H1 (cell line): ENCODE results near the gene CPPED1. TPM values are rescaled to one million over a fixed set of nuclear protein-coding genes. Genes with fewer than 3 reads are reported as not detected.

ENCODE experiments used
- CTCF ChIA-PET: fragments of 300-600 bp; sonication (Branson Sonifier 250); formaldehyde crosslinking; loops from one replicate; lab custom pipeline; 2021; ENCODE audit not compliant: partially characterized antibody; lab: Charles Lee
- POLR2A ChIA-PET: fragments of 300-600 bp; sonication (Branson Sonifier 250); formaldehyde crosslinking; loops from one replicate; lab custom pipeline; 2021; ENCODE audit warnings: inconsistent platforms; ENCODE audit not compliant: partially characterized antibody; lab: Charles Lee
- DNase-seq, 2 experiments: peaks; one replicate each; pipeline versions ENCODE4 v3.0.0 to v3.0.0-alpha.2; 2010 to 2022; ENCODE audit warnings: low spot score in 2 of 2, low read depth in 1 of 2, mixed read lengths in 1 of 2
- FAIRE-seq: peaks from 2 replicates; lab custom pipeline; 2011; peaks lifted over from hg19 to GRCh38; lab: Jason Lieb, UNC
- H2AFZ ChIP-seq: 2 replicates; pipeline ENCODE4 v1.8.1; 2012; ENCODE audit warnings: low read length, inconsistent platforms
- H2AK5ac ChIP-seq: 2 replicates; pipeline ENCODE4 v1.6.1; 2013; ENCODE audit warnings: low read depth, low read length
- H2BK120ac ChIP-seq: replicated peaks from 2 replicates; pipeline ENCODE3; 2013; ENCODE audit warnings: low read depth, low read length, inconsistent platforms
- H2BK12ac ChIP-seq: 2 replicates; pipeline ENCODE4 v1.6.1; 2013; ENCODE audit warnings: low read depth, low read length
- H2BK15ac ChIP-seq: 2 replicates; pipeline ENCODE4 v1.6.1; 2013; ENCODE audit warnings: low read length
- H2BK20ac ChIP-seq: 2 replicates; pipeline ENCODE4 v1.6.1; 2013; ENCODE audit warnings: low read length
- H2BK5ac ChIP-seq: 2 replicates; pipeline ENCODE4 v1.6.1; 2013; ENCODE audit warnings: low read depth, low read length
- H3K14ac ChIP-seq: 2 replicates; pipeline ENCODE4 v1.6.1; 2013; ENCODE audit warnings: inconsistent platforms; ENCODE audit not compliant: insufficient read length
- H3K18ac ChIP-seq: 2 replicates; pipeline ENCODE4 v1.6.1; 2013; ENCODE audit warnings: low read length; ENCODE audit errors: extremely low read depth
- H3K23ac ChIP-seq: 2 replicates; pipeline ENCODE4 v1.6.1; 2013; ENCODE audit warnings: inconsistent platforms; ENCODE audit not compliant: insufficient read length
- H3K23me2 ChIP-seq: 2 replicates; pipeline ENCODE4 v1.6.1; 2013; ENCODE audit warnings: low read depth, low read length
- H3K27ac ChIP-seq: 2 replicates; pipeline ENCODE4 v1.6.1; 2011; ENCODE audit warnings: low read depth, low read length, inconsistent platforms
- H3K27me3 ChIP-seq, 4 experiments: replicated peaks in 1 of 4; 1 replicate in 1 of 4; 2 replicates in 3 of 4; pipeline versions ENCODE4 v1.6.1 to v1.8.1; 2011 to 2013; ENCODE audit warnings: low read length in 3 of 4, mild to moderate bottlenecking in 3 of 4, inconsistent platforms in 2 of 4, mixed read lengths in 2 of 4, moderate library complexity in 1 of 4; ENCODE audit not compliant: control insufficient read depth in 3 of 4, insufficient read depth in 3 of 4; ENCODE audit errors: extremely low read depth in 1 of 4
- H3K36me3 ChIP-seq, 4 experiments: 2 replicates each; pipeline versions ENCODE4 v1.6.1 to v1.8.1; 2011 to 2013; ENCODE audit warnings: mild to moderate bottlenecking in 4 of 4, low read length in 3 of 4, moderate library complexity in 2 of 4, control low read depth in 1 of 4, inconsistent platforms in 1 of 4; ENCODE audit not compliant: insufficient read depth in 4 of 4, control insufficient read depth in 2 of 4
- H3K4ac ChIP-seq: replicated peaks from 2 replicates; pipeline ENCODE3; 2013; ENCODE audit warnings: low read length, low read depth, mixed read lengths, inconsistent platforms; ENCODE audit not compliant: insufficient read length
- H3K4me1 ChIP-seq, 4 experiments: replicated peaks in 1 of 4; 1 replicate in 1 of 4; 2 replicates in 3 of 4; pipeline versions ENCODE4 v1.6.1 to v1.8.1; 2011 to 2013; ENCODE audit warnings: low read length in 3 of 4, inconsistent platforms in 2 of 4, mixed read lengths in 1 of 4; ENCODE audit not compliant: insufficient read depth in 4 of 4, control insufficient read depth in 3 of 4
- H3K4me2 ChIP-seq, 2 experiments: 2 replicates each; pipeline versions ENCODE4 v1.6.1 to v1.8.1; 2011 to 2013; ENCODE audit warnings: low read depth in 2 of 2, low read length in 2 of 2, control low read depth in 1 of 2, inconsistent platforms in 1 of 2, mild to moderate bottlenecking in 1 of 2; ENCODE audit not compliant: insufficient read depth in 1 of 2
- H3K4me3 ChIP-seq, 4 experiments: fragments of 200-600, 300-600 bp in 1 of 4; sonication (generic), shearing (Covaris generic), sonication (Bioruptor Twin) in 1 of 4; 2 replicates each; pipeline versions ENCODE4 v1.5.1 to v1.8.1; 2011 to 2016; ENCODE audit warnings: low read length in 4 of 4, low read depth in 3 of 4, control low read depth in 2 of 4, inconsistent platforms in 2 of 4, mild to moderate bottlenecking in 2 of 4, mixed read lengths in 1 of 4, moderate library complexity in 1 of 4; ENCODE audit not compliant: insufficient read depth in 2 of 4; ENCODE audit errors: extremely low read depth in 1 of 4
- H3K56ac ChIP-seq: replicated peaks from 2 replicates; pipeline ENCODE3; 2013; ENCODE audit warnings: low read depth, mild to moderate bottlenecking, mixed read lengths, low read length, inconsistent platforms; ENCODE audit not compliant: insufficient read length
- H3K79me1 ChIP-seq: 2 replicates; pipeline ENCODE4 v1.6.1; 2013; ENCODE audit warnings: low read depth, low read length, control low read depth
- H3K79me2 ChIP-seq, 2 experiments: 2 replicates each; pipeline versions ENCODE4 v1.6.1 to v1.8.1; 2012 to 2013; ENCODE audit warnings: low read length in 2 of 2, mild to moderate bottlenecking in 2 of 2, inconsistent platforms in 1 of 2; ENCODE audit not compliant: insufficient read depth in 2 of 2, control insufficient read depth in 1 of 2
- H3K9ac ChIP-seq, 4 experiments: replicated peaks in 1 of 4; 1 replicate in 1 of 4; 2 replicates in 3 of 4; pipeline versions ENCODE4 v1.6.1 to v1.8.1; 2011 to 2013; ENCODE audit warnings: low read depth in 3 of 4, low read length in 3 of 4, control low read depth in 2 of 4, mild to moderate bottlenecking in 2 of 4, moderate library complexity in 2 of 4, inconsistent platforms in 1 of 4; ENCODE audit errors: extremely low read depth in 1 of 4
- H3K9me3 ChIP-seq, 2 experiments: 2 replicates each; pipeline versions ENCODE4 v1.6.1 to v1.8.1; 2012 to 2013; ENCODE audit warnings: mild to moderate bottlenecking in 2 of 2, moderate library complexity in 2 of 2, control low read depth in 1 of 2, inconsistent platforms in 1 of 2, low read depth in 1 of 2, low read length in 1 of 2, mixed read lengths in 1 of 2; ENCODE audit not compliant: insufficient read depth in 2 of 2
- H4K20me1 ChIP-seq, 2 experiments: replicated peaks in 1 of 2; 2 replicates each; pipeline versions ENCODE3 to v1.8.1; 2011 to 2013; ENCODE audit warnings: inconsistent platforms in 2 of 2, low read length in 2 of 2, mild to moderate bottlenecking in 1 of 2; ENCODE audit not compliant: insufficient read depth in 2 of 2, control insufficient read depth in 1 of 2
- H4K5ac ChIP-seq: 2 replicates; pipeline ENCODE4 v1.6.1; 2013; ENCODE audit warnings: low read length, low read depth, mixed read lengths, inconsistent platforms; ENCODE audit not compliant: insufficient read length
- H4K8ac ChIP-seq: 2 replicates; pipeline ENCODE4 v1.8.0; 2013; ENCODE audit warnings: mild to moderate bottlenecking, moderate library complexity, low read length, inconsistent platforms; ENCODE audit not compliant: insufficient read depth; ENCODE audit errors: extremely low read depth
- H4K91ac ChIP-seq: replicated peaks from 2 replicates; pipeline ENCODE3; 2013; ENCODE audit warnings: low read length, mixed read lengths, inconsistent platforms; ENCODE audit not compliant: insufficient read length
- ATF2 ChIP-seq: IDR thresholded peaks from 2 replicates; pipeline ENCODE4 v1.6.1; 2012; ENCODE audit warnings: low read length, inconsistent platforms
- ATF3 ChIP-seq: IDR thresholded peaks from 2 replicates; pipeline ENCODE4 v1.6.1; 2011; ENCODE audit warnings: low read depth, mild to moderate bottlenecking, low read length; ENCODE audit not compliant: insufficient read depth
- EP300 ChIP-seq, 2 experiments: IDR thresholded peaks; 1 replicate in 1 of 2; 2 replicates in 1 of 2; pipeline ENCODE4 v1.6.1; 2011 to 2012; ENCODE audit warnings: low read depth in 2 of 2, low read length in 2 of 2, mild to moderate bottlenecking in 2 of 2, borderline replicate concordance in 1 of 2, inconsistent platforms in 1 of 2, moderate library complexity in 1 of 2
- HDAC2 ChIP-seq, 2 experiments: fragments of 300-600 bp in 1 of 2; sonication (generic) in 1 of 2; IDR thresholded peaks; 2 replicates each; pipeline ENCODE4 v1.6.1; 2011 to 2012; ENCODE audit warnings: low read depth in 2 of 2, low read length in 2 of 2, mild to moderate bottlenecking in 2 of 2, moderate library complexity in 2 of 2, borderline replicate concordance in 1 of 2, inconsistent platforms in 1 of 2
- PHF8 ChIP-seq: fragments of 200-600 bp; sonication (generic); conservative IDR thresholded peaks from 2 replicates; pipeline ENCODE4 v1.7.1; 2012; ENCODE audit warnings: low read depth, mild to moderate bottlenecking, inconsistent platforms, low read length, moderate library complexity
- POLR2A ChIP-seq, 2 experiments: IDR thresholded peaks; 1 replicate in 1 of 2; 2 replicates in 1 of 2; pipeline ENCODE4 v1.6.1; 2011; ENCODE audit warnings: low read depth in 2 of 2, low read length in 2 of 2, mild to moderate bottlenecking in 2 of 2; ENCODE audit errors: control extremely low read depth in 1 of 2
- RAD21 ChIP-seq, 2 experiments: IDR thresholded peaks in 1 of 2; conservative IDR thresholded peaks in 1 of 2; 2 replicates each; pipeline ENCODE4 v1.6.1; 2011; ENCODE audit warnings: low read depth in 2 of 2, low read length in 2 of 2, improper control_type of control experiment in 1 of 2, inconsistent platforms in 1 of 2, mild to moderate bottlenecking in 1 of 2, moderate library complexity in 1 of 2
- SIN3A ChIP-seq, 2 experiments: IDR thresholded peaks in 1 of 2; conservative IDR thresholded peaks in 1 of 2; 2 replicates each; pipeline ENCODE4 v1.6.1; 2011 to 2012; ENCODE audit warnings: low read length in 2 of 2, improper control_type of control experiment in 1 of 2, low read depth in 1 of 2, mild to moderate bottlenecking in 1 of 2
- TBP ChIP-seq: IDR thresholded peaks from 2 replicates; pipeline ENCODE4 v1.6.1; 2011; ENCODE audit warnings: low read depth, low read length, improper control_type of control experiment
- WGBS, 2 experiments: shearing (Covaris generic) in 1 of 2; methylation state at CpG; one replicate each; pipeline versions ENCODE4 v1.1.6 to v1.1.7; 2013 to 2015; ENCODE audit warnings: low lambda C conversion rate in 2 of 2, mixed read lengths in 2 of 2, inconsistent platforms in 1 of 2, low coverage in 1 of 2, missing lambda C conversion rate in 1 of 2; ENCODE audit not compliant: insufficient replicate concordance in 2 of 2, insufficient coverage in 1 of 2, insufficient read length in 1 of 2; ENCODE audit errors: extremely low coverage in 1 of 2, missing lambda C conversion rate in 1 of 2; 5-methylcytosine and 5-hydroxymethylcytosine counted together
- polyA plus RNA-seq, 7 experiments: library from polyadenylated mRNA; depleted of rRNA in 3 of 7; stranded (reverse) in 5 of 7; unstranded in 2 of 7; fragments of >200 nt in 5 of 7; fragments of 200-250 nt in 2 of 7; gene quantifications; 1 replicate in 5 of 7; 2 replicates in 1 of 7; 4 replicates in 1 of 7; pipeline versions ENCODE4 v1.2.1 to v1.2.3, GENCODE V29; 2011 to 2013; ENCODE audit warnings: missing spikeins in 2 of 7, mixed read lengths in 2 of 7
- total RNA-seq: library from RNA; stranded (reverse); fragmentation: NEBNext Ultra II Directional; extraction: Animal tissue kit (Norgen Biotek cat#: 25700); gene quantifications from 2 replicates; pipeline ENCODE4 v1.2.1, GENCODE V29; 2021

CPPED1 gene
- total and polyA plus RNA-seq, 2 of the 8 experiments (the other 6 are each of a cell fraction or from before 2014, with no cell fraction given), result 3.5 to 11.2 TPM

GRCh38 chr16:12754824-12755543, 48.7 kb downstream of the CPPED1 start:
- no peak overlapping the region for H4K91ac ChIP-seq
- H2BK120ac ChIP-seq, result no peak overlapping the region
- FAIRE-seq (no peak), DNase-seq (no peak)
- H3K79me2 ChIP-seq, result no peaks in the 10 kb centered on the region
- H2AK5ac ChIP-seq, result no peak overlapping the region
- no peak overlapping the region for H3K4me3 ChIP-seq
- H2BK12ac ChIP-seq, result no peak overlapping the region
- WGBS, 2 experiments, result 91% methylated on average over 4 of the region's 4 CpGs; no CpG with 5 or more reads in 1 of the 2 experiments
- H3K27ac ChIP-seq, result no peak overlapping the region
- POLR2A ChIA-PET, result no interaction called here
- H3K23me2 ChIP-seq, result no peaks in the 10 kb centered on the region
- no peak overlapping the region for H3K56ac ChIP-seq
- no peak overlapping the region for H4K5ac ChIP-seq
- CTCF ChIA-PET, result interaction anchor here (0.6 kb wide), 3 partner anchors 252 to 657 kb away, joined by 3 to 4 read pairs (median 3); no protein-coding TSS in a partner anchor
- no peak overlapping the region for H2BK5ac ChIP-seq
- peaks cover 0 to 5% (median 2%) of the 10 kb centered on the region in 4 experiments; a peak in 2 of 7 replicates for H3K4me1 ChIP-seq
- no peak overlapping the region for H2BK20ac ChIP-seq
- H2BK15ac ChIP-seq, result no peak overlapping the region
- no peak overlapping the region for H3K23ac ChIP-seq
- no peak overlapping the region for H3K18ac ChIP-seq
- H3K79me1 ChIP-seq, result no peaks in the 10 kb centered on the region; the same call in 1 of the 2 replicates
- H3K27me3 ChIP-seq, result no peaks in the 10 kb centered on the region
- H3K9ac ChIP-seq, result no peak overlapping the region
- H3K9me3 ChIP-seq, result no peaks in the 10 kb centered on the region
- H2AFZ ChIP-seq, result no peak overlapping the region
- no peaks in the 10 kb centered on the region for H4K20me1 ChIP-seq
- H3K36me3 ChIP-seq, result no peaks in the 10 kb centered on the region
- H3K4ac ChIP-seq, result no peak overlapping the region
- H3K14ac ChIP-seq, result no peak overlapping the region
- no peak overlapping the region for H3K4me2 ChIP-seq
- H4K8ac ChIP-seq, result no peak overlapping the region
- no peak for TF ChIP-seq TBP
- no peak for TF ChIP-seq SIN3A (conservative IDR thresholded peaks at IDR 0.05 in 1 of 2, IDR thresholded peaks at IDR 0.05 in 1 of 2; ENCODE audit: low read depth in 1 of 2, low read length in 2 of 2)
- TF ChIP-seq HDAC2 (IDR thresholded peaks at IDR 0.05; ENCODE audit: borderline replicate concordance in 1 of 2, low read depth in 2 of 2, low read length in 2 of 2), result no peak
- no peak for TF ChIP-seq ATF3
- no peak for TF ChIP-seq RAD21 (IDR thresholded peaks at IDR 0.05 in 1 of 2, conservative IDR thresholded peaks at IDR 0.05 in 1 of 2; ENCODE audit: low read depth in 2 of 2, low read length in 2 of 2)
- no peak for TF ChIP-seq EP300 (IDR thresholded peaks at IDR 0.05; ENCODE audit: borderline replicate concordance in 1 of 2, low read depth in 2 of 2, low read length in 2 of 2)
- no peak for TF ChIP-seq PHF8
- TF ChIP-seq POLR2A (IDR thresholded peaks at IDR 0.05; ENCODE audit: control extremely low read depth in 1 of 2, low read depth in 2 of 2, low read length in 2 of 2), result no peak
- no peak for TF ChIP-seq ATF2
